HG03108 (cell line): ENCODE results near the gene UQCR10.

Experiments used
- ATAC-seq: cut with Tn5 transposase; IDR thresholded peaks from one replicate; pipeline ENCODE4 v1.9.1; 2021; ENCODE audit warnings: moderate library complexity; ENCODE audit not compliant: unreplicated experiment

The UQCR10 gene

GRCh38 chr22:29758959-29759358 lies 8.2 kb upstream of the UQCR10 start:
- no peak for ATAC-seq

GRCh38 chr22:29762263-29762662 lies 4.9 kb upstream of the UQCR10 start:
- ATAC-seq, result no peak

GRCh38 chr22:29765905-29766631 lies 1.1 kb upstream of the UQCR10 start:
- no peak for ATAC-seq

GRCh38 chr22:29766632-29767170 lies 468 bp upstream of the UQCR10 start, which contains the start of gene ZMAT5:
Gene ZMAT5 (minus strand): TSS chr22:29767007. CDS start chr22:29748544, 18,463 bp downstream.
- peak; percentile 90 for ATAC-seq

- no peak for ATAC-seq
Measured at GRCh38 chr22:29768052-29768693, 1.0 kb downstream of the UQCR10 start.

- ATAC-seq, result no peak
Measured at GRCh38 chr22:29769723-29770321, 2.7 kb downstream of the UQCR10 start.

GRCh38 chr22:29772170-29772641 lies 5.0 kb downstream of the UQCR10 start:
- no peak for ATAC-seq

- ATAC-seq, result no peak
Measured at GRCh38 chr22:29773233-29773632, 6.1 kb downstream of the UQCR10 start.

- no peak for ATAC-seq
Measured at GRCh38 chr22:29780220-29780619, 13.1 kb downstream of the UQCR10 start.

GRCh38 chr22:29780748-29781676 lies 13.8 kb downstream of the UQCR10 start:
- ATAC-seq, result no peak

- no peak for ATAC-seq
Measured at GRCh38 chr22:29782061-29782845, 15.1 kb downstream of the UQCR10 start.

GRCh38 chr22:29784451-29785361 lies 17.5 kb downstream of the UQCR10 start:
- no peak for ATAC-seq

- ATAC-seq, result no peak
Measured at GRCh38 chr22:29786031-29786430, 18.9 kb downstream of the UQCR10 start.

GRCh38 chr22:29787371-29787980 lies 20.3 kb downstream of the UQCR10 start:
- ATAC-seq, result no peak

- no peak for ATAC-seq
Measured at GRCh38 chr22:29788339-29789279, 21.4 kb downstream of the UQCR10 start.

GRCh38 chr22:29790061-29790460 lies 22.9 kb downstream of the UQCR10 start:
- no peak for ATAC-seq

- ATAC-seq, result no peak
Measured at GRCh38 chr22:29793396-29793795, 26.2 kb downstream of the UQCR10 start.
